ENCODE results near the gene ELF1.
"Not testable (repeated sequence)": the region's sequence is repeated elsewhere in the genome, so short reads cannot be mapped to it uniquely, and the experiment has no call there.

ELF1 gene

DNA sequence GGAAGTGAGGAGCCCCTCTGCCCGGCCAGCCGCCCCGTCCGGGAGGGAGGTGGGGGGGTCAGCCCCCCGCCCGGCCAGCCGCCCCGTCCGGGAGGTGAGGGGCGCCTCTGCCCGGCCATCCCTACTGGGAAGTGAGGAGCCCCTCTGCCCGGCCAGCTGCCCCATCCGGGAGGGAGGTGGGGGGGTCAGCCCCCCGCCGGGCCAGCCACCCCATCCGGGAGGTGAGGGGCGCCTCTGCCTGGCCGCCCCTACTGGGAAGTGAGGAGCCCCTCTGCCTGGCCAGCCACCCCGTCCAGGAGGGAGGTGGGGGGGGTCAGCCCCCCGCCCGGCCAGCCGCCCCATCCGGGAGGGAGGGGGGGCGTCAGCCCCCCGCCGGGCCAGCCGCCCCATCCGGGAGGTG is 118.5 kb downstream of the ELF1 start:
- not testable (repeated sequence) for H2AFZ ChIP-seq (ENCODE audit: insufficient read depth, low read length, poor library complexity); H3K27me3 ChIP-seq (ENCODE audit: insufficient read depth, low read length); H3K14ac ChIP-seq (ENCODE audit: low read length); H3K79me2 ChIP-seq (ENCODE audit: control insufficient read depth, insufficient read depth, low read length, poor library complexity); H2BK12ac ChIP-seq (ENCODE audit: low read length); H3K36me3 ChIP-seq (ENCODE audit: control insufficient read depth in 1 of 2, insufficient read depth in 2 of 2, low read length in 2 of 2); H3K23ac ChIP-seq (ENCODE audit: low read length); DNase-seq; H3K9ac ChIP-seq (ENCODE audit: low read length); H3K4ac ChIP-seq (ENCODE audit: low read depth, low read length); H3K27ac ChIP-seq (ENCODE audit: low read depth, low read length); H4K91ac ChIP-seq (ENCODE audit: low read depth, low read length); H3K9me3 ChIP-seq (ENCODE audit: insufficient read depth, low read depth, low read length); H3K4me2 ChIP-seq (ENCODE audit: low read length); H3K18ac ChIP-seq (ENCODE audit: low read length); H2BK5ac ChIP-seq (ENCODE audit: low read depth, low read length, poor library complexity); H4K12ac ChIP-seq (ENCODE audit: low read depth, low read length); H4K8ac ChIP-seq (ENCODE audit: low read depth, low read length); H3K79me1 ChIP-seq (ENCODE audit: low read length); H3K4me1 ChIP-seq (ENCODE audit: control insufficient read depth in 1 of 2, insufficient read depth in 2 of 2, low read length in 2 of 2); H2BK120ac ChIP-seq (ENCODE audit: insufficient read depth, low read length, poor library complexity); H2AK5ac ChIP-seq (ENCODE audit: low read length); H3K4me3 ChIP-seq (ENCODE audit: low read depth, low read length)
- WGBS (ENCODE audit: extremely low coverage, insufficient coverage, insufficient read length): no CpG with 5 or more reads among the region's 28 CpGs

DNA sequence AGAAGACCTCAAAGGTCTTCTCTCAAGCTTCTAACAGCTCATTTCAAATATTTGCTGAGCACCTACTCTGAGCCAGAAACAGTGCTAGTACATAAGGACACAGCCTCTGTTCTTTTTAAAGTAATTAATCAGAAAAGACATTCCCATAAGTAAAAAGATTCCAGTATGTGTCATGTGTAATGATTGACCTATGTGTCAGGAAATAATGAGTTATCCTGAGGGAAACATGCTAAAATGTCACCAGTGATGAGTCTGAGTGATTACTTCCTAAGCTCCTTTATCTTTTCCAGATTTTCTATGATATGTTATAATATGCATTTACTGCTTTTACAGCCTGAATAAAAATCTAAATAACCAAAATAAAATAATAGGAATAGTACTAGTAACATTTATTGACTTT is 122.1 kb downstream of the ELF1 start:
- Histone ChIP-seq H4K12ac (ENCODE audit: low read depth, low read length) (no peak overlapping the region), H2BK12ac (ENCODE audit: low read length) (no peak overlapping the region), H3K79me1 (ENCODE audit: low read length) (no peaks in the 10 kb centered on the region), H3K4me2 (ENCODE audit: low read length) (no peak overlapping the region), H3K4ac (ENCODE audit: low read depth, low read length) (no peak overlapping the region), H3K36me3 (ENCODE audit: control insufficient read depth in 1 of 2, insufficient read depth in 2 of 2, low read length in 2 of 2) (no peaks in the 10 kb centered on the region), H2BK120ac (ENCODE audit: insufficient read depth, low read length, poor library complexity) (no peak overlapping the region), H3K4me3 (ENCODE audit: low read depth, low read length) (no peak overlapping the region), H2AFZ (ENCODE audit: insufficient read depth, low read length, poor library complexity) (no peak overlapping the region), H4K91ac (ENCODE audit: low read depth, low read length) (no peak overlapping the region), H3K18ac (ENCODE audit: low read length) (no peak overlapping the region), H2BK5ac (ENCODE audit: low read depth, low read length, poor library complexity) (no peak overlapping the region), H3K14ac (ENCODE audit: low read length) (no peak overlapping the region), H3K27me3 (ENCODE audit: insufficient read depth, low read length) (no peaks in the 10 kb centered on the region), H3K9ac (ENCODE audit: low read length) (no peak overlapping the region), H3K9me3 (ENCODE audit: insufficient read depth, low read depth, low read length) (no peaks in the 10 kb centered on the region), H3K23ac (ENCODE audit: low read length) (no peak overlapping the region), H3K79me2 (ENCODE audit: control insufficient read depth, insufficient read depth, low read length, poor library complexity) (no peaks in the 10 kb centered on the region), H3K27ac (ENCODE audit: low read depth, low read length) (no peak overlapping the region), H3K4me1 (ENCODE audit: control insufficient read depth in 1 of 2, insufficient read depth in 2 of 2, low read length in 2 of 2) (no peaks in the 10 kb centered on the region), H2AK5ac (ENCODE audit: low read length) (no peak overlapping the region), H4K8ac (ENCODE audit: low read depth, low read length) (no peak overlapping the region)
- no peak for DNase-seq

DNA sequence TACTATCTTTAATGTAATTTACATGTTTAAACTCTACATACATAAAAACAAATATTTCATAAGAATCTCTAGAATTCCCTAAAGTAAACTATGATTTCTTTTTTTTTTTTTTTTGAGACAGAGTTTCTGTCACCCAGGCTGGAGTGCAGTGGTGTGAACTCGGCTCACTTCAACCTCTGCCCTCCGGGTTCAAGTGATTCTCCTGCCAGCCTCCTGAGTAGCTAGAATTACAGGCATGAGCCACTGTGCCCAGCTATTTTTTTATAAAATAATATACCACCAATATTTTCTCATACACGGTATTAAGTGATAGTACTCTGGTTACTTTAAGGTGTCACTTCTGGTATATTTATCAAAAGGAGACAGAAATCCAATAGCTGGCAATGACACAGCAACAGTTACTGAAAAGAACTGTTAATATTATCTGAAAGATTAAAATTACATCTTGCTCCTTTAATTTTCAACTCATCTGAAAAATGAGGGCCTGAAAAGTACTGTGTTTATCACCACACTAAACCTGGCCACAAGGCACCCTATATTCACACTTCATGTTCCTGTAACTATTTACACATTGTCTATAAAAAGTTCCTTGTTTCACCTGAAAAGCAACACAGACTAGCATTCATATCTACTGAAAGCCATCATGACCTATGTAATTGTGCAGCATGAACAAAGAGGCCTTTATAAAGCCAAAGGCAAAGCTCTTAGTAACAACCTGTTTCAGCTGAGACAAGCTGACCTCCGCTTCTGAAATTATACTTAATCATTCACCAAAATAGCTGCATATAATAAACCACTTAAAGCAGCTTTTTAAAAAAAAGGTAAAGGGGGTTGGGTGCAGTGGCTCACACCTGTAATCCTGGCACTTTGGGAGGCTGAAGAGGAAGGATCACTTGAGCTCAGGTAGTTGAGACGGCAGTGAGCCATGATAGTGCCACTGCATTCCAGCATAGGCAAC is 123.6 kb downstream of the ELF1 start:
- H4K91ac ChIP-seq (ENCODE audit: low read depth, low read length): no peak overlapping the region
- H3K36me3 ChIP-seq (ENCODE audit: control insufficient read depth in 1 of 2, insufficient read depth in 2 of 2, low read length in 2 of 2): no peaks in the 10 kb centered on the region
- H3K4me3 ChIP-seq (ENCODE audit: low read depth, low read length): no peak overlapping the region
- H2BK5ac ChIP-seq (ENCODE audit: low read depth, low read length, poor library complexity): no peak overlapping the region
- DNase-seq: no peak
- H3K9me3 ChIP-seq (ENCODE audit: insufficient read depth, low read depth, low read length): no peaks in the 10 kb centered on the region
- WGBS (ENCODE audit: extremely low coverage, insufficient coverage, insufficient read length): no CpG with 5 or more reads among the region's 5 CpGs
- no peaks in the 10 kb centered on the region for H3K4me1 ChIP-seq (ENCODE audit: control insufficient read depth in 1 of 2, insufficient read depth in 2 of 2, low read length in 2 of 2)
- H3K27me3 ChIP-seq (ENCODE audit: insufficient read depth, low read length): no peaks in the 10 kb centered on the region
- no peak overlapping the region for H2AFZ ChIP-seq (ENCODE audit: insufficient read depth, low read length, poor library complexity)
- no peaks in the 10 kb centered on the region for H3K79me2 ChIP-seq (ENCODE audit: control insufficient read depth, insufficient read depth, low read length, poor library complexity)
- H2AK5ac ChIP-seq (ENCODE audit: low read length): no peak overlapping the region
- no peak overlapping the region for H2BK120ac ChIP-seq (ENCODE audit: insufficient read depth, low read length, poor library complexity)
- no peaks in the 10 kb centered on the region for H3K79me1 ChIP-seq (ENCODE audit: low read length)
- H3K14ac ChIP-seq (ENCODE audit: low read length): no peak overlapping the region
- no peak overlapping the region for H3K4me2 ChIP-seq (ENCODE audit: low read length)
- H3K27ac ChIP-seq (ENCODE audit: low read depth, low read length): no peak overlapping the region
- H3K18ac ChIP-seq (ENCODE audit: low read length): no peak overlapping the region
- no peak overlapping the region for H3K9ac ChIP-seq (ENCODE audit: low read length)
- no peak overlapping the region for H4K8ac ChIP-seq (ENCODE audit: low read depth, low read length)
- H3K23ac ChIP-seq (ENCODE audit: low read length): no peak overlapping the region
- H2BK12ac ChIP-seq (ENCODE audit: low read length): no peak overlapping the region
- no peak overlapping the region for H3K4ac ChIP-seq (ENCODE audit: low read depth, low read length)
- H4K12ac ChIP-seq (ENCODE audit: low read depth, low read length): no peak overlapping the region

GRCh38 chr13:40893573-40893972 is 125.5 kb downstream of the ELF1 start:
- H3K36me3 ChIP-seq (ENCODE audit: control insufficient read depth in 1 of 2, insufficient read depth in 2 of 2, low read length in 2 of 2); H2AFZ ChIP-seq (ENCODE audit: insufficient read depth, low read length, poor library complexity); H3K18ac ChIP-seq (ENCODE audit: low read length); H2BK120ac ChIP-seq (ENCODE audit: insufficient read depth, low read length, poor library complexity); H3K23ac ChIP-seq (ENCODE audit: low read length); H3K4ac ChIP-seq (ENCODE audit: low read depth, low read length); H2BK5ac ChIP-seq (ENCODE audit: low read depth, low read length, poor library complexity); H3K9me3 ChIP-seq (ENCODE audit: insufficient read depth, low read depth, low read length); H3K79me2 ChIP-seq (ENCODE audit: control insufficient read depth, insufficient read depth, low read length, poor library complexity); H3K4me3 ChIP-seq (ENCODE audit: low read depth, low read length); H2BK12ac ChIP-seq (ENCODE audit: low read length); H4K8ac ChIP-seq (ENCODE audit: low read depth, low read length); H2AK5ac ChIP-seq (ENCODE audit: low read length); H3K4me1 ChIP-seq (ENCODE audit: control insufficient read depth in 1 of 2, insufficient read depth in 2 of 2, low read length in 2 of 2); H3K79me1 ChIP-seq (ENCODE audit: low read length); DNase-seq; H3K27ac ChIP-seq (ENCODE audit: low read depth, low read length); H3K9ac ChIP-seq (ENCODE audit: low read length); H3K14ac ChIP-seq (ENCODE audit: low read length); H3K27me3 ChIP-seq (ENCODE audit: insufficient read depth, low read length); H3K4me2 ChIP-seq (ENCODE audit: low read length); H4K12ac ChIP-seq (ENCODE audit: low read depth, low read length); H4K91ac ChIP-seq (ENCODE audit: low read depth, low read length): not testable (repeated sequence)
- WGBS (ENCODE audit: extremely low coverage, insufficient coverage, insufficient read length): no CpG with 5 or more reads among the region's 3 CpGs

Data from trophoblast cell (in vitro differentiated cells and primary cell).